Left ventricle myocardium inferior (tissue), 1 donor: ENCODE results near the gene CCDC137. TPM values are rescaled to one million over a fixed set of nuclear protein-coding genes. Genes with fewer than 3 reads are reported as not detected.

Source experiments
- DNase-seq: peaks from one replicate; pipeline ENCODE4 v3.0.0-alpha.2; 2020
- H3K27ac ChIP-seq: fragments of 200-600 bp; replicated peaks from 2 replicates; pipeline ENCODE4 v1.8.0; 2021
- H3K27me3 ChIP-seq: fragments of 200-600 bp; 2 replicates; pipeline ENCODE4 v1.8.0; 2021; ENCODE audit warnings: low read depth
- H3K36me3 ChIP-seq: fragments of 200-600 bp; 2 replicates; pipeline ENCODE4 v1.8.0; 2021
- H3K4me1 ChIP-seq: fragments of 200-600 bp; 2 replicates; pipeline ENCODE4 v1.8.0; 2021
- H3K4me3 ChIP-seq: fragments of 200-600 bp; 2 replicates; pipeline ENCODE4 v1.8.0; 2021; ENCODE audit warnings: mild to moderate bottlenecking, moderate library complexity
- H3K9me3 ChIP-seq: fragments of 200-600 bp; replicated peaks from 2 replicates; pipeline ENCODE4 v1.8.0; 2021
- intact Hi-C: fragments of 100-400 bp; cut with micrococcal nuclease; formaldehyde crosslinking; loops from one replicate; pipeline ENCODE4 v1.11.0; 2022
- total RNA-seq: library from RNA; stranded (reverse); fragmentation: NEBNext Ultra II Directional; extraction: Animal tissue kit (Norgen Biotek cat#: 25700); gene quantifications from one replicate; pipeline ENCODE4 v1.2.1, GENCODE V29; 2021
- TF ChIP-seq, protein P1 (sequence below): fragments of 200-600 bp; IDR thresholded peaks from 2 replicates; pipeline ENCODE4 v1.8.0; 2021; ENCODE audit warnings: antibody characterized with exemption, mild to moderate bottlenecking, borderline replicate concordance
- donor health status: DM: no; HTN: yes; CAD: no; lungs with severe emphysema.

CCDC137 gene
- total RNA-seq, 1 donor from 2014 or later = 5.6 TPM

DNA sequence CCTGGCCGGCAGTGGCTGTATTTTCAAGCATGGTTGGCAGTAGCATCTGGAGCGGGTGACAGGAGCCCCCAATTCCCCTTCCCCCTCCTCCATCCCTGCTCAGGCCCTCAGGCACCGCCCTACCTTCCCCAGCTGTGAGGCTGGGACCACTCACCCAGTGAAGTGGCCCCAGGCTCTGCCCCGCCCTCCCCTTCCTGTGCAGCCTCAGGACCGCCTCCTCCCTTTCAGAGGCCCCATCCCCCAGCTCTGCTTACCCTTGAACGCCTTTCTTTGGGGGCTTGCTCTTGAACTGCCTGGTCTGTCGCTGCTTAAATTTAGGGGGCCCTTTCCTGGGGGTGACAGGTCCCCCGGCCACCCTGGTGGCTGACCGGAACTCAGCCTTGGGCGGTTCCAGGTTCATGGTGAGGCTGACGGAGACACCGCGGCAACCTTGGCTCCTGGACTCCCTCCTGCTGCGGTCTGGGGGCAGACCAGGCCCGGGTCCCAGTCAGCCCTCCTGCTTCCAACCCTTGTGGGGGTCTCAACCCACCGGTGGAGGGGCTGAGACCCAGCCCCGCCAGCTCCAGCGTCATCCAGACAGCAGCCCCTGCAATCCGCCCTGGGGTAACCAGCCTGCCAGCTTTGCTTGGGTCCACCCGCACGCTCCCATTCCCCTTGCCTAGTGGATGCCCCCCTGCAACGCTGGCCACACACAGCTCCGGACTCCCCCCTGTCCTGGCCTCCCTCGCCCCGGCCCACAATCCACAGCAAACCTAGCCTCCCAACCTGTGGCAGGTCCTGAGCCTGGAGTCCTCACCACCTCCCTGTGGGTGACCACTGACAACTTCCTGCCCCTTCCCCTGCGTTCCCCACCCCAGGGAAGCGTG is 13.4 kb upstream of the CCDC137 start:
- Histone ChIP-seq H3K4me3 (no peak overlapping the region), H3K27me3 (peaks cover 61% of the 10 kb centered on the region), H3K36me3 (no peaks in the 10 kb centered on the region), H3K4me1 (peaks cover 10% of the 10 kb centered on the region), H3K9me3 (no peaks in the 10 kb centered on the region), H3K27ac (no peak overlapping the region)
- TF ChIP-seq, protein P1, sequence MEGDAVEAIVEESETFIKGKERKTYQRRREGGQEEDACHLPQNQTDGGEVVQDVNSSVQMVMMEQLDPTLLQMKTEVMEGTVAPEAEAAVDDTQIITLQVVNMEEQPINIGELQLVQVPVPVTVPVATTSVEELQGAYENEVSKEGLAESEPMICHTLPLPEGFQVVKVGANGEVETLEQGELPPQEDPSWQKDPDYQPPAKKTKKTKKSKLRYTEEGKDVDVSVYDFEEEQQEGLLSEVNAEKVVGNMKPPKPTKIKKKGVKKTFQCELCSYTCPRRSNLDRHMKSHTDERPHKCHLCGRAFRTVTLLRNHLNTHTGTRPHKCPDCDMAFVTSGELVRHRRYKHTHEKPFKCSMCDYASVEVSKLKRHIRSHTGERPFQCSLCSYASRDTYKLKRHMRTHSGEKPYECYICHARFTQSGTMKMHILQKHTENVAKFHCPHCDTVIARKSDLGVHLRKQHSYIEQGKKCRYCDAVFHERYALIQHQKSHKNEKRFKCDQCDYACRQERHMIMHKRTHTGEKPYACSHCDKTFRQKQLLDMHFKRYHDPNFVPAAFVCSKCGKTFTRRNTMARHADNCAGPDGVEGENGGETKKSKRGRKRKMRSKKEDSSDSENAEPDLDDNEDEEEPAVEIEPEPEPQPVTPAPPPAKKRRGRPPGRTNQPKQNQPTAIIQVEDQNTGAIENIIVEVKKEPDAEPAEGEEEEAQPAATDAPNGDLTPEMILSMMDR = no peak
- no peak for DNase-seq
- intact Hi-C loops = no loop called here

DNA sequence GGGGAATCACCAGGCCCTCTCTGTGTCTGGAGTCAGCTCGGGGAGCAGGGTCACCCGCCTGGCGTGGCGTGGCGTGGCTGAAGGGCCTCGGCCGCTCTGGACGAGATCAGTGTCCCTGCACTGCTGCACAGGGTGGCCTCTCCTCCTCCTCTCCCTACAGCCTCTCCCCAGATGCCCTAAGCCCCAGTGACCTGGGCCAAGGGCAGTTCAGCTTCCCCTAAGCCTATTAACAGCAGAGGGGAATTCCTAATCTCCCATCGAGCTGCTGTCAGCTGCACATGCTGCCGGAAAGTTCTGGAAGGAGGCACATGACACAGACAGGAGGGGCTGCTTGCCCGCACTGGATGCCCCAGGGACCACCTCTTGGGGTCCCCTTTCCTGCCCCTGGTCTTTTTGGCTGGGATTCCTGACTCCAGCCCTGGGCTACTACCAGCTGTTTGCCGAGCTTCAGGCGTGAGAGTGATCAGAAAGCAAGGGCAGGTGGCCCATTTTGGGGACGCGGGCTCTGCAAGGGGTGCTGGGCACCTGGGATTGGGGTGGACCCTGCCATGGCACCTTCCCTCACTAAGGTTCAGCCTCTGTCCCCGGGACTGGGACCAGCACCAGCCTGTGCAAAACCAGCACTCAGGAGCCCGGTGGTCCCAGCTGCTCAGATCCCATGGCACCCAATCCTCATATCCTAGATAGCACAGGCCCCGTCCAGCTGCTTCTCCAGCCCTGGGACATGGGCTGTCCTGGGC is 11.0 kb upstream of the CCDC137 start:
- TF ChIP-seq, protein P1 = no peak
- Histone ChIP-seq H3K4me1 (peaks cover 10% of the 10 kb centered on the region), H3K9me3 (no peaks in the 10 kb centered on the region), H3K27me3 (peaks cover 37% of the 10 kb centered on the region), H3K27ac (no peak overlapping the region), H3K36me3 (no peaks in the 10 kb centered on the region), H3K4me3 (no peak overlapping the region)
- DNase-seq = no peak
- intact Hi-C loops = no loop called here

DNA sequence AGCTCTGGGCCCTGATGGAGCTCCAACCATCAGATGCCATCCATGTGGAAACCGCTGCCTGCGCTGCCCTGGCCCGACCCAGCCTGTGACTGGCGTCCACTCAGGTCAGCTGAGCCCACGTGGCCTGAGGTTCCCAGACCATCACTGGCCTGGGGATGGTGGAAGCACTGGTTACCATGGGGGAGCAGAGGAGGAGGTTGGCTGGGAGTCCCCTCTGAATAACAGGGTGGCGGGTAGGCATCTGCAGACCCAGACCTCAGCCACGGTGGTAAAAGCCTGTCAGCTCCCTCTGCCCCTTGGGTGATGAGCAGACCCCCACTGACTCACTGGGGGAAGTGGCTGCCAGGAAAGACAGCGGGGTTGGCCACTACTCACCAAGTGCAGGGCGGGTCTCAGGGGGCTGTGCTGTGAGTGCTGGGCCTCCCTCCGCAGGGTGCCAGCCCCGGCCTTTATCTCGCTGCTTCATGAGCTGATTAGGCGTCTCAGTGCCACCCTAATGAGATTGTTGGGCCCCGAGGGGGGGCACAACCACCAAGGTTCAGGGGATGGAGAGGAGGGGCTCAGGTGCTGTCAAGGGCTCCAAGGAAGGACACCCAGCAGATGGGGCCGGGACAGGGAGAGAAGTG is 10.3 kb upstream of the CCDC137 start, which contains the start of gene PDE6G:
Gene PDE6G (minus strand): TSS at position 425 of the 626 bp plus-strand sequence. CDS start 3,237 bp downstream, outside the sequence.
- Histone ChIP-seq H3K36me3 (no peaks in the 10 kb centered on the region), H3K27ac (no peak within 1 kb of the TSS), H3K9me3 (no peaks in the 10 kb centered on the region), H3K27me3 (peaks cover 30% of the 10 kb centered on the region), H3K4me1 (peaks cover 10% of the 10 kb centered on the region), H3K4me3 (no peak within 1 kb of the TSS)
- intact Hi-C loops = no loop called here
- DNase-seq = no peak
- TF ChIP-seq, protein P1 = no peak

DNA sequence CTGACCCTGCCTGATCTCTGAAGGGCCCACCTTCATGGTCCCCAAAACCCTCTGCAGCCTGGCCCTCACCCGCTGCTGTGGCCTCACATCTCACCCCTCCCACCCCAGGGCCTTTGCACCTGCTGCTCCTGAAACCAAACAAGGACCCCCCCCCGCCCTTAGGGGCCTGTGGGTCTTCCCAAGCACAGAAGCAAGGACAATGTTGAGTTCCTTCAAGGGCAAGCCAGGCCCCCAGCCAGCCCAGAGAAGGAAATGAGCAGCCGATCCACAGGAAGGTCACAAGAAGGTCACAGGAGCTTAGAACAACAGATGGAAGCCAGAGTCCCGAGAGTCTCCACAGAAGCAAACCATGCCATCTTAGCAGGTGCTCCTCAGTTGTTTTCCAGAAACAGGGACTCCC is 9.7 kb upstream of the CCDC137 start:
- Histone ChIP-seq H3K27me3 (peaks cover 24% of the 10 kb centered on the region), H3K4me1 (peaks cover 10% of the 10 kb centered on the region), H3K4me3 (no peak overlapping the region), H3K9me3 (no peaks in the 10 kb centered on the region), H3K27ac (no peak overlapping the region), H3K36me3 (no peaks in the 10 kb centered on the region)
- no peak for DNase-seq
- intact Hi-C loops = no loop called here
- TF ChIP-seq, protein P1 = no peak

DNA sequence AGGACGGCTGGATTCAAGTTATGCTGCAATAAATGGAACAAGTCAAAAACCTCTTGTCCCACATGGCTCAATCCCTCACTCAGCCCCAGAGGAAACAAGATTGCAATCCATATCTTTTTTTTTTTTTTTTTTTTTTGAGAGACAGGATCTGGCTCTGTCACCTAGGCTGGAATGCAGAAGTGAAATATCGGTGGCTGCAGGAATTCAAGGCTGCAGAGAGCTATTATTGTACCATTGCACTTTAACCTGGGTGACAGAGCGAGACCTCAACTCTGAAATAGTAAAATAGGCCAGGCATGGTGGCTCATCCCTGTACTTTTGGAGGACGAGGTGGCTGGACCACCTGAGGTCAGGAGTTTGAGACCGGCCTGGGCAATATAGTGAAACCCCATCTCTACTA is 7.5 kb upstream of the CCDC137 start:
- TF ChIP-seq, protein P1 = no peak
- H3K4me3 ChIP-seq = no peak overlapping the region
- intact Hi-C loops = no loop called here

More for the DNA sequence above, 7.5 kb upstream of the CCDC137 start:
- peaks cover 4% of the 10 kb centered on the region for H3K27me3 ChIP-seq
- no peaks in the 10 kb centered on the region for H3K36me3 ChIP-seq
- no peak for DNase-seq
- H3K27ac ChIP-seq = no peak overlapping the region
- H3K9me3 ChIP-seq = no peaks in the 10 kb centered on the region
- H3K4me1 ChIP-seq = peaks cover 10% of the 10 kb centered on the region
